Neural cell (in vitro differentiated cells): Measurements from ENCODE around the gene KNG1. TPM values are rescaled to one million over a fixed set of nuclear protein-coding genes. Genes with fewer than 3 reads are reported as not detected.

ENCODE experiments used
- H2AFZ ChIP-seq: fragments of 200-600, 300-800 bp; sonication (generic), shearing (Covaris generic); 2 replicates; pipeline ENCODE4 v1.6.0; 2014; ENCODE audit warnings: low read depth, mild to moderate bottlenecking, antibody characterized with exemption, low read length, moderate library complexity
- H3F3A ChIP-seq: fragments of 200-600 bp; shearing (Covaris generic); 2 replicates; pipeline ENCODE4 v1.6.1; 2016; ENCODE audit warnings: mild to moderate bottlenecking, moderate library complexity, mixed read lengths, antibody characterized with exemption, low read length; ENCODE audit not compliant: insufficient read depth, poor library complexity, severe bottlenecking
- H3K27ac ChIP-seq: fragments of 200-600, 300-800 bp; sonication (generic), shearing (Covaris generic); 2 replicates; pipeline ENCODE4 v1.5.1; 2014; ENCODE audit warnings: mild to moderate bottlenecking, low read length, moderate library complexity
- H3K27me3 ChIP-seq: fragments of 300-800, 200-600 bp; sonication (generic), shearing (Covaris generic); 2 replicates; pipeline ENCODE4 v1.6.0; 2014; ENCODE audit warnings: mild to moderate bottlenecking, low read depth, low read length, moderate library complexity; ENCODE audit not compliant: insufficient read depth
- H3K36me3 ChIP-seq: fragments of 300-800, 200-600 bp; sonication (generic), shearing (Covaris generic); 2 replicates; pipeline ENCODE4 v1.5.1; 2014; ENCODE audit warnings: mild to moderate bottlenecking, antibody characterized with exemption, low read length, moderate library complexity; ENCODE audit not compliant: insufficient read depth
- H3K4me2 ChIP-seq: fragments of 300-800, 200-600 bp; sonication (generic), shearing (Covaris generic); 2 replicates; pipeline ENCODE4 v1.6.0; 2014; ENCODE audit warnings: mild to moderate bottlenecking, low read length
- H3K4me3 ChIP-seq: fragments of 300-800, 200-600 bp; sonication (generic), shearing (Covaris generic); 2 replicates; pipeline ENCODE4 v1.5.1; 2014; ENCODE audit warnings: mild to moderate bottlenecking, low read length, moderate library complexity
- H3K79me2 ChIP-seq: fragments of 200-600 bp; shearing (Covaris generic); replicated peaks from 2 replicates; pipeline ENCODE4 v1.6.0; 2014; ENCODE audit warnings: mild to moderate bottlenecking, low read length, moderate library complexity; ENCODE audit not compliant: insufficient read depth
- H3K9ac ChIP-seq: fragments of 300-800, 200-600 bp; sonication (generic), shearing (Covaris generic); 2 replicates; pipeline ENCODE4 v1.6.1; 2016; ENCODE audit warnings: mild to moderate bottlenecking, low read length, mixed read lengths
- H3K9me2 ChIP-seq: fragments of 200-600 bp; shearing (Covaris generic); 2 replicates; pipeline ENCODE4 v1.6.1; 2016; ENCODE audit warnings: mild to moderate bottlenecking, low read length, mixed read lengths; ENCODE audit not compliant: insufficient read depth
- H3K9me3 ChIP-seq: fragments of 200-600, 300-800 bp; sonication (generic), shearing (Covaris generic); 2 replicates; pipeline ENCODE4 v1.6.1; 2016; ENCODE audit warnings: mild to moderate bottlenecking, mixed run types, low read length, moderate library complexity, mixed read lengths
- H4K20me1 ChIP-seq: fragments of 200-600 bp; shearing (Covaris generic); 2 replicates; pipeline ENCODE4 v1.6.1; 2016; ENCODE audit warnings: mild to moderate bottlenecking, mixed run types; ENCODE audit not compliant: insufficient read depth
- EP300 ChIP-seq: fragments of 450-650 bp; conservative IDR thresholded peaks from 2 replicates; pipeline ENCODE4 v1.6.1; 2014; ENCODE audit warnings: antibody characterized with exemption, mild to moderate bottlenecking, moderate library complexity; ENCODE audit not compliant: poor library complexity, severe bottlenecking
- EZH2 ChIP-seq: fragments of 200-600, 300-800 bp; shearing (Covaris generic), sonication (generic); IDR thresholded peaks from 2 replicates; pipeline ENCODE4 v1.6.1; 2014; ENCODE audit warnings: antibody characterized with exemption, low read length, borderline replicate concordance, mild to moderate bottlenecking; ENCODE audit not compliant: insufficient read depth, poor library complexity, severe bottlenecking
- MXI1 ChIP-seq: fragments of 450-650 bp; conservative IDR thresholded peaks from 2 replicates; pipeline ENCODE4 v1.6.1; 2014; ENCODE audit warnings: antibody characterized with exemption, mild to moderate bottlenecking; ENCODE audit not compliant: poor library complexity, severe bottlenecking
- POLR2AphosphoS5 ChIP-seq: IDR thresholded peaks from 2 replicates; pipeline ENCODE4 v1.6.1; 2012
- RAD21 ChIP-seq: fragments of 450-650 bp; conservative IDR thresholded peaks from 2 replicates; pipeline ENCODE4 v1.6.1; 2014; ENCODE audit warnings: antibody characterized with exemption, mild to moderate bottlenecking, moderate library complexity
- SMC3 ChIP-seq: fragments of 450-650 bp; conservative IDR thresholded peaks from 2 replicates; pipeline ENCODE4 v1.6.1; 2014; ENCODE audit warnings: antibody characterized with exemption, mild to moderate bottlenecking, moderate library complexity; ENCODE audit not compliant: poor library complexity
- TAF1 ChIP-seq: IDR thresholded peaks from 2 replicates; pipeline ENCODE4 v1.6.1; 2012; ENCODE audit warnings: low read depth
- polyA plus RNA-seq: library from polyadenylated mRNA; depleted of rRNA; stranded (reverse); fragments of >200 nt; gene quantifications from 2 replicates; pipeline ENCODE4 v1.2.3, GENCODE V29; 2014
- TF ChIP-seq, protein P1 (sequence below): fragments of 450-650 bp; IDR thresholded peaks from 2 replicates; pipeline ENCODE4 v1.5.1; 2014; ENCODE audit warnings: antibody characterized with exemption, mild to moderate bottlenecking, moderate library complexity; ENCODE audit not compliant: poor library complexity, severe bottlenecking
- TF ChIP-seq, protein P2 (sequence below): IDR thresholded peaks from 2 replicates; pipeline ENCODE4 v1.6.1; 2012; ENCODE audit warnings: borderline replicate concordance

KNG1 gene
- polyA plus RNA-seq, 1 donor from 2014 or later = not detected

GRCh38 chr3:186694288-186695032, 22.7 kb upstream of the KNG1 start:
- H3K4me3 ChIP-seq = no peak overlapping the region
- no peaks in the 10 kb centered on the region for H3K9me2 ChIP-seq
- H3K36me3 ChIP-seq = no peaks in the 10 kb centered on the region
- H3F3A ChIP-seq = no peaks in the 10 kb centered on the region
- H3K9ac ChIP-seq = no peak overlapping the region
- no peaks in the 10 kb centered on the region for H3K79me2 ChIP-seq
- no peak overlapping the region for H3K4me2 ChIP-seq
- H2AFZ ChIP-seq = no peak overlapping the region
- no peaks in the 10 kb centered on the region for H4K20me1 ChIP-seq
- no peak for TF ChIP-seq RAD21
- no peak for TF ChIP-seq EZH2
- no peak for TF ChIP-seq POLR2AphosphoS5
- TF ChIP-seq, protein P1, sequence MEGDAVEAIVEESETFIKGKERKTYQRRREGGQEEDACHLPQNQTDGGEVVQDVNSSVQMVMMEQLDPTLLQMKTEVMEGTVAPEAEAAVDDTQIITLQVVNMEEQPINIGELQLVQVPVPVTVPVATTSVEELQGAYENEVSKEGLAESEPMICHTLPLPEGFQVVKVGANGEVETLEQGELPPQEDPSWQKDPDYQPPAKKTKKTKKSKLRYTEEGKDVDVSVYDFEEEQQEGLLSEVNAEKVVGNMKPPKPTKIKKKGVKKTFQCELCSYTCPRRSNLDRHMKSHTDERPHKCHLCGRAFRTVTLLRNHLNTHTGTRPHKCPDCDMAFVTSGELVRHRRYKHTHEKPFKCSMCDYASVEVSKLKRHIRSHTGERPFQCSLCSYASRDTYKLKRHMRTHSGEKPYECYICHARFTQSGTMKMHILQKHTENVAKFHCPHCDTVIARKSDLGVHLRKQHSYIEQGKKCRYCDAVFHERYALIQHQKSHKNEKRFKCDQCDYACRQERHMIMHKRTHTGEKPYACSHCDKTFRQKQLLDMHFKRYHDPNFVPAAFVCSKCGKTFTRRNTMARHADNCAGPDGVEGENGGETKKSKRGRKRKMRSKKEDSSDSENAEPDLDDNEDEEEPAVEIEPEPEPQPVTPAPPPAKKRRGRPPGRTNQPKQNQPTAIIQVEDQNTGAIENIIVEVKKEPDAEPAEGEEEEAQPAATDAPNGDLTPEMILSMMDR = no peak
- TF ChIP-seq, protein P2, sequence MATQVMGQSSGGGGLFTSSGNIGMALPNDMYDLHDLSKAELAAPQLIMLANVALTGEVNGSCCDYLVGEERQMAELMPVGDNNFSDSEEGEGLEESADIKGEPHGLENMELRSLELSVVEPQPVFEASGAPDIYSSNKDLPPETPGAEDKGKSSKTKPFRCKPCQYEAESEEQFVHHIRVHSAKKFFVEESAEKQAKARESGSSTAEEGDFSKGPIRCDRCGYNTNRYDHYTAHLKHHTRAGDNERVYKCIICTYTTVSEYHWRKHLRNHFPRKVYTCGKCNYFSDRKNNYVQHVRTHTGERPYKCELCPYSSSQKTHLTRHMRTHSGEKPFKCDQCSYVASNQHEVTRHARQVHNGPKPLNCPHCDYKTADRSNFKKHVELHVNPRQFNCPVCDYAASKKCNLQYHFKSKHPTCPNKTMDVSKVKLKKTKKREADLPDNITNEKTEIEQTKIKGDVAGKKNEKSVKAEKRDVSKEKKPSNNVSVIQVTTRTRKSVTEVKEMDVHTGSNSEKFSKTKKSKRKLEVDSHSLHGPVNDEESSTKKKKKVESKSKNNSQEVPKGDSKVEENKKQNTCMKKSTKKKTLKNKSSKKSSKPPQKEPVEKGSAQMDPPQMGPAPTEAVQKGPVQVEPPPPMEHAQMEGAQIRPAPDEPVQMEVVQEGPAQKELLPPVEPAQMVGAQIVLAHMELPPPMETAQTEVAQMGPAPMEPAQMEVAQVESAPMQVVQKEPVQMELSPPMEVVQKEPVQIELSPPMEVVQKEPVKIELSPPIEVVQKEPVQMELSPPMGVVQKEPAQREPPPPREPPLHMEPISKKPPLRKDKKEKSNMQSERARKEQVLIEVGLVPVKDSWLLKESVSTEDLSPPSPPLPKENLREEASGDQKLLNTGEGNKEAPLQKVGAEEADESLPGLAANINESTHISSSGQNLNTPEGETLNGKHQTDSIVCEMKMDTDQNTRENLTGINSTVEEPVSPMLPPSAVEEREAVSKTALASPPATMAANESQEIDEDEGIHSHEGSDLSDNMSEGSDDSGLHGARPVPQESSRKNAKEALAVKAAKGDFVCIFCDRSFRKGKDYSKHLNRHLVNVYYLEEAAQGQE = no peak
- TF ChIP-seq SMC3 = no peak
- no peak for TF ChIP-seq TAF1
- TF ChIP-seq EP300 = no peak
- TF ChIP-seq MXI1 = no peak
- H3K9me3 ChIP-seq = no peaks in the 10 kb centered on the region
- H3K27ac ChIP-seq = no peak overlapping the region
- H3K27me3 ChIP-seq = no peaks in the 10 kb centered on the region

DNA sequence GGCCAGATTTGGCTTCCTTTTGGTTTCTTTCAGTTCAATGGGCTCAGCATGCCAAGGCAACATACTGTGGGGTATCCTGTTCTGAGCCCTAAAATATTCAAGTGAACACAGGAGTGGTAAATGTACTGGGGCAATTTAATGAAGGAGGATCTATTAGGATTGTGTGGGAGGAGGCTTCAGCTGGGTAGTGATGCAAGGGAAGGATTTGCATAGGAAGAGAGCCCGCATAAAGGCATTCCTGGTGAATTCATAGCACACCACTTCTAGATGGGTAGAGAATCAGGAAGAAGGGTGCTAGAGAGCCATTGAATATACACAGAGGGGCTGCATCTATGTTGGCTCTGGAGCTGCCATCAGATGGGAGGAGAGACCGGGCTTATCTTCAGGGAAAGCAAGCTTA, 20.6 kb upstream of the KNG1 start:
- Histone ChIP-seq H3K4me2 (no peak overlapping the region), H3K27me3 (no peaks in the 10 kb centered on the region), H3K27ac (no peak overlapping the region), H3K79me2 (no peaks in the 10 kb centered on the region), H2AFZ (no peak overlapping the region), H4K20me1 (no peaks in the 10 kb centered on the region), H3K9me2 (no peaks in the 10 kb centered on the region), H3K9me3 (no peaks in the 10 kb centered on the region), H3F3A (no peaks in the 10 kb centered on the region), H3K4me3 (no peak overlapping the region), H3K36me3 (no peaks in the 10 kb centered on the region), H3K9ac (no peak overlapping the region)
- TF ChIP-seq, protein P2 = no peak
- TF ChIP-seq RAD21 = no peak
- TF ChIP-seq MXI1 = no peak
- TF ChIP-seq, protein P1 = no peak
- TF ChIP-seq EZH2 = no peak
- no peak for TF ChIP-seq EP300
- TF ChIP-seq TAF1 = no peak
- TF ChIP-seq POLR2AphosphoS5 = no peak
- TF ChIP-seq SMC3 = no peak
